Retinal pigment epithelial cell (primary cell): ENCODE results near the gene C10orf105.

Experiments used
- DNase-seq: peaks from one replicate; pipeline ENCODE4 v3.0.0-alpha.2; 2010; ENCODE audit warnings: low read depth
- H3K4me3 ChIP-seq: 2 replicates; pipeline ENCODE4 v1.5.1; 2011; ENCODE audit warnings: mild to moderate bottlenecking, low read length, control low read depth, moderate library complexity
- CTCF ChIP-seq: conservative IDR thresholded peaks from 2 replicates; pipeline ENCODE4 v1.5.1; 2011; ENCODE audit warnings: low read depth, low read length, control low read depth, inconsistent platforms

The C10orf105 gene, protein sequence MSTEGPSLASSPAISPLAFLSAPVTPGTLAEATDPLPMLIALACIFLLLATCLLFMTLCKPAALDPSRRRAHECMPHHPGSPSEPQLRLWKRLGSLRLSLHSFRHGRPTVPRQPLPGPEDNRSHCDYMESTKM

GRCh38 chr10:71719464-71720201 lies at the start of gene C10orf105:
Gene C10orf105 (minus strand): TSS chr10:71719778. CDS start chr10:71716337, 3,441 bp downstream.
- TF ChIP-seq CTCF, result no peak
- no peak for DNase-seq
- H3K4me3 ChIP-seq, result no peak within 1 kb of the TSS

- TF ChIP-seq CTCF, result no peak
- DNase-seq, result no peak
- no peak overlapping the region for H3K4me3 ChIP-seq
These were observed 48.0 kb upstream of the C10orf105 start for GRCh38 chr10:71767420-71768035.

DNA sequence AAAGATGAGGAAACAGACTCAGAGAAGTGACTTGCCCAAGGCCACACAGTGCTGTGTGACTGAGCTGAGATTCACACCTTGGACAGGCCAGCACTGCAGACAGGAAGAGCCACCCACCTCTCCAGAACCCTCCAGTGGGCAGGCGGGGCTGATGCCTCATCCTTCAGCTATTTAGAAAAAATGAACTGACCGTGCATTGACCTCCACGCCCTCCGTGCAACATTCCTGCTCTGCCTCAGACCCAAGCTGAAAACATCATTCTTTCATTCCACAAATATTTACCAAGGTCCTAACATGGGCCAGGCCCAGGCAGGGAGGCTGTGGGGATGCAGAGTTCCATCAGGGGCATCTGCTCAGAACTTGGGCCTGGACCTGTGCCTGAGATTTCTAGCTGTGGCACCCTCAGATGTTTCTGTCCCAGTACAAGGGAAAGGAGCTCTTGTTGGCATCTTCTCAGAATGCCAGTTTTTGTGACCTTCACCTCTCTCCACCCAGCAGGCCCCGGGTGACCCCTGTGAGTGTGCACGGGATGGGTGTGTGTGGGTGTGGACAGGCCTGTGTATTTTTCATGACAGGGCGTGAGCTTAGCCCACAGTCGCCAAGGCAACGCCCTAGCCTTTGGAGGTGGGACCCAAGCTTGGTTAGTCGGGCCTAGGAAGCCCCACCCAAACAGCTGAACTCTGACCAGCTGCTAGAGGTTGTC lies 47.3 kb upstream of the C10orf105 start:
- TF ChIP-seq CTCF, result no peak
- H3K4me3 ChIP-seq, result no peak overlapping the region
- peak; percentile 87 for DNase-seq

- TF ChIP-seq CTCF, result no peak
- no peak overlapping the region for H3K4me3 ChIP-seq
- DNase-seq, result no peak
These were observed 46.5 kb upstream of the C10orf105 start for GRCh38 chr10:71765906-71766716.

DNA sequence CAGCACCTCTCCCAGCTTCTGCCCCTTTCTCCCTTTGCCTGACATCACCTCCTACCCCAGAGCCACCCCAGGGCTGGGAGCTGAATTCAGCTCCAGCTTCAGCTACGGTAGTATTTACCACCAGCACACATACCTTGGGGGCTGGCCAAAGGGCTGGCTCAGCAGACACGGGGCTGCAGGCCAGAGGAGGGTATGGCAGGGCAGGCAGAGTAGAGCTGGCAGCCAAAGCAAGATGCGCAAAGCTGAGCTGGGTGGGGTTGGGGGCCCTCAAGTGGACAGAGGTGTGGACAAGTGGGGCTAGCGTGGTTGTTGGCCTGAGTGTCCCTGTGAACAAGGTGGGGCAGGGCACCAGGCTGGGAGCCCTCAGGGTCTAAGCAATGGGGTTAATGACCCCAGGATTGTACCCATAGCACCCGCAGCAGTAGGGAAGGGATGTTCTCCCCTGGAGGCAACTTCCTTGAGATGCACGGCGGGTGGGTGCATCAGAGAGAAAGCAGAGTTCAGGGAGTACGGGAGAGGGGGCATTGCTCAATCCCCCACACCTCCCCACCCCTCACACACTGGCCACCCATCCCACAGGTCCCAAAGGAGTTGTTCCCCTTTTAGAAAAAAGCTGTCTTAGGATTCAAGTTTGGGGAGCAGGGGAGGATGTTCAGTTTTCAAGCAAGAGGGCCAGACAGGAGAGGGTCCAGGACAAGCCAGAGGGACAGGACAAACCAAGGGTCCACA lies 45.8 kb upstream of the C10orf105 start:
- peak; percentile 9 for TF ChIP-seq CTCF
- no peak for DNase-seq
- H3K4me3 ChIP-seq, result no peak overlapping the region
